ENCODE results near the gene PRR19.

DNA sequence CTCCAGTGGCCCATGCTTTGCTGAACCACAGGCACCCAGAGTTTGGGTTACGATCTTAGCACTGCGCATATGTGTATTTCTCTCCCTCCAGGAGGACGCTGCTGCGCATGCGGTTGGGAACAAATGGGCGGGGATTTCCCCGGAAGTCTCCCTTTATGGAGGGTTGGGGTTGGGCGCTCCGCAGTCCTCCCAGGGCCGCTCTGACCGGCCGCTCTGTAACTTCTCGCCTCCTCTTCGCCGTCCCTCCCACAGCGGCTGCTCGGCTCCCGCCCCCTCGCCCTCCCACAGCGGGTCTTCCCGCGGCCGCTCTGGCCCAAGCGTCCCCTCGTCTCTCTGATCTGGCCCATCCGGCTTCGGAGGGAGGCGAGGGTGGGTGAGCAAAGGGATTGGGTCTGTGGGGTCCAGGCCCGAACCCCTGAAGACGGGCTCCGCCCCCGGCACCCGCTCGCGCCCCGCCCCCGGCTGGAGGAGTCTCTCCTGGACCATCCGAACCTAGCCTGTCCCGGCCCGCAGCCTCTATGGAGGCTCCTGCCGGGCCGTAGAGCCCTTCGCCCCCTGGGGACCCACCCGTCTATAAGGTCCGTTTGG lies 23.5 kb downstream of the PRR19 start, which contains the start of gene MEGF8:
- TF ChIP-seq, protein P1, sequence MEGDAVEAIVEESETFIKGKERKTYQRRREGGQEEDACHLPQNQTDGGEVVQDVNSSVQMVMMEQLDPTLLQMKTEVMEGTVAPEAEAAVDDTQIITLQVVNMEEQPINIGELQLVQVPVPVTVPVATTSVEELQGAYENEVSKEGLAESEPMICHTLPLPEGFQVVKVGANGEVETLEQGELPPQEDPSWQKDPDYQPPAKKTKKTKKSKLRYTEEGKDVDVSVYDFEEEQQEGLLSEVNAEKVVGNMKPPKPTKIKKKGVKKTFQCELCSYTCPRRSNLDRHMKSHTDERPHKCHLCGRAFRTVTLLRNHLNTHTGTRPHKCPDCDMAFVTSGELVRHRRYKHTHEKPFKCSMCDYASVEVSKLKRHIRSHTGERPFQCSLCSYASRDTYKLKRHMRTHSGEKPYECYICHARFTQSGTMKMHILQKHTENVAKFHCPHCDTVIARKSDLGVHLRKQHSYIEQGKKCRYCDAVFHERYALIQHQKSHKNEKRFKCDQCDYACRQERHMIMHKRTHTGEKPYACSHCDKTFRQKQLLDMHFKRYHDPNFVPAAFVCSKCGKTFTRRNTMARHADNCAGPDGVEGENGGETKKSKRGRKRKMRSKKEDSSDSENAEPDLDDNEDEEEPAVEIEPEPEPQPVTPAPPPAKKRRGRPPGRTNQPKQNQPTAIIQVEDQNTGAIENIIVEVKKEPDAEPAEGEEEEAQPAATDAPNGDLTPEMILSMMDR (IDR thresholded peaks at IDR 0.05; ENCODE audit: low read length) = no peak
- TF ChIP-seq EZH2 (IDR thresholded peaks at IDR 0.05; ENCODE audit: borderline replicate concordance, low read length) = no peak
